H9 (cell line): ENCODE measurements around the gene PCDHGB1. TPM values are rescaled to one million over a fixed set of nuclear protein-coding genes. Genes with fewer than 3 reads are reported as not detected.

Source experiments
- DNase-seq: peaks from one replicate; pipeline ENCODE4 v3.0.0-alpha.2; 2017
- H2AFZ ChIP-seq: one replicate; pipeline ENCODE4 v1.6.1; 2013; ENCODE audit warnings: mild to moderate bottlenecking, low read length, control low read depth, moderate library complexity
- H2AK5ac ChIP-seq: 2 replicates; pipeline ENCODE4 v1.6.1; 2013; ENCODE audit warnings: low read length, control low read depth, mixed read lengths; ENCODE audit not compliant: insufficient read length
- H2BK120ac ChIP-seq: one replicate; pipeline ENCODE4 v1.6.1; 2013; ENCODE audit warnings: low read depth, mild to moderate bottlenecking, low read length, control low read depth, inconsistent platforms; ENCODE audit not compliant: poor library complexity, severe bottlenecking
- H2BK12ac ChIP-seq: 2 replicates; pipeline ENCODE4 v1.6.1; 2013; ENCODE audit warnings: low read length, control low read depth, mixed read lengths, low read depth; ENCODE audit not compliant: insufficient read length
- H2BK15ac ChIP-seq: 2 replicates; pipeline ENCODE4 v1.6.1; 2013; ENCODE audit warnings: low read depth, low read length, control low read depth
- H2BK20ac ChIP-seq: one replicate; pipeline ENCODE4 v1.6.1; 2013; ENCODE audit warnings: low read depth, mild to moderate bottlenecking, low read length, control low read depth, inconsistent platforms; ENCODE audit not compliant: poor library complexity, severe bottlenecking
- H2BK5ac ChIP-seq: 2 replicates; pipeline ENCODE4 v1.6.1; 2013; ENCODE audit warnings: low read length, control low read depth, mixed read lengths; ENCODE audit not compliant: insufficient read length
- H3K14ac ChIP-seq: 2 replicates; pipeline ENCODE4 v1.6.1; 2013; ENCODE audit warnings: low read length, control low read depth; ENCODE audit not compliant: insufficient read depth
- H3K18ac ChIP-seq: 2 replicates; pipeline ENCODE4 v1.6.1; 2013; ENCODE audit warnings: low read depth, mild to moderate bottlenecking, mixed read lengths, low read length, control low read depth; ENCODE audit not compliant: insufficient read length
- H3K23ac ChIP-seq: 2 replicates; pipeline ENCODE4 v1.6.1; 2013; ENCODE audit warnings: low read length, control low read depth, mixed read lengths, low read depth; ENCODE audit not compliant: insufficient read length
- H3K23me2 ChIP-seq: 2 replicates; pipeline ENCODE4 v1.6.1; 2013; ENCODE audit warnings: low read depth, mild to moderate bottlenecking, mixed read lengths, low read length, control low read depth; ENCODE audit not compliant: insufficient read length, poor library complexity, severe bottlenecking
- H3K27ac ChIP-seq: 2 replicates; pipeline ENCODE4 v1.5.1; 2013; ENCODE audit warnings: low read length, control low read depth, mixed read lengths, low read depth; ENCODE audit not compliant: insufficient read length
- H3K27me3 ChIP-seq: 2 replicates; pipeline ENCODE4 v1.6.1; 2013; ENCODE audit warnings: low read length, control low read depth, inconsistent platforms; ENCODE audit not compliant: insufficient read depth
- H3K4ac ChIP-seq: 2 replicates; pipeline ENCODE4 v1.6.1; 2013; ENCODE audit warnings: low read depth, mild to moderate bottlenecking, control low read depth, inconsistent platforms, low read length, moderate library complexity
- H3K4me1 ChIP-seq: 2 replicates; pipeline ENCODE4 v1.6.1; 2013; ENCODE audit warnings: low read length, control low read depth, inconsistent platforms; ENCODE audit not compliant: insufficient read depth
- H3K4me2 ChIP-seq: 2 replicates; pipeline ENCODE4 v1.6.1; 2013; ENCODE audit warnings: low read length, control low read depth, mixed read lengths; ENCODE audit not compliant: insufficient read length, insufficient read depth
- H3K56ac ChIP-seq: 2 replicates; pipeline ENCODE4 v1.6.1; 2013; ENCODE audit warnings: low read depth, mild to moderate bottlenecking, mixed read lengths, low read length, control low read depth; ENCODE audit not compliant: insufficient read length
- H3K79me1 ChIP-seq: 2 replicates; pipeline ENCODE4 v1.6.1; 2013; ENCODE audit warnings: low read depth, mild to moderate bottlenecking, moderate library complexity, low read length, control low read depth, inconsistent platforms; ENCODE audit not compliant: insufficient read depth, poor library complexity, severe bottlenecking
- H3K79me2 ChIP-seq: 2 replicates; pipeline ENCODE4 v1.6.1; 2013; ENCODE audit warnings: low read length, control low read depth, inconsistent platforms; ENCODE audit not compliant: insufficient read depth
- H3K9ac ChIP-seq: 2 replicates; pipeline ENCODE4 v1.6.1; 2013; ENCODE audit warnings: low read length, control low read depth, mixed read lengths; ENCODE audit not compliant: insufficient read length; ENCODE audit errors: extremely low read depth
- H3K9me3 ChIP-seq: one replicate; pipeline ENCODE4 v1.6.1; 2013; ENCODE audit warnings: low read depth, low read length, inconsistent platforms; ENCODE audit not compliant: control insufficient read depth
- H3T11ph ChIP-seq: one replicate; pipeline ENCODE4 v1.6.1; 2013; ENCODE audit warnings: mild to moderate bottlenecking, low read length, control low read depth, inconsistent platforms
- H4K20me1 ChIP-seq: one replicate; pipeline ENCODE4 v1.6.1; 2013; ENCODE audit not compliant: control insufficient read depth, insufficient read length, insufficient read depth
- H4K5ac ChIP-seq: 2 replicates; pipeline ENCODE4 v1.6.1; 2013; ENCODE audit warnings: low read depth, mild to moderate bottlenecking, mixed read lengths, low read length, control low read depth; ENCODE audit not compliant: insufficient read length
- H4K8ac ChIP-seq: replicated peaks from 2 replicates; pipeline ENCODE4 v1.6.1; 2013; ENCODE audit warnings: low read length, control low read depth, mixed read lengths, low read depth; ENCODE audit not compliant: insufficient read length
- H4K91ac ChIP-seq: 2 replicates; pipeline ENCODE4 v1.6.1; 2013; ENCODE audit warnings: low read depth, mild to moderate bottlenecking, moderate library complexity, mixed read lengths, low read length, control low read depth; ENCODE audit not compliant: insufficient read length
- H3K27ac Mint-ChIP-seq, 3 experiments: 2 replicates in 2 of 3; 3 replicates in 1 of 3; pipeline ENCODE4 v1.8.0; 2020 to 2021; ENCODE audit warnings: mixed read lengths in 3 of 3, mild to moderate bottlenecking in 1 of 3, moderate library complexity in 1 of 3
- H3K27me3 Mint-ChIP-seq: 2 replicates; pipeline ENCODE4 v1.8.0; 2021; ENCODE audit warnings: low read depth, mild to moderate bottlenecking, moderate library complexity, mixed read lengths
- H3K36me3 Mint-ChIP-seq, 3 experiments: 2 replicates in 2 of 3; 3 replicates in 1 of 3; pipeline ENCODE4 v1.8.0; 2020 to 2021; ENCODE audit warnings: low read depth in 3 of 3, mixed read lengths in 3 of 3; ENCODE audit not compliant: insufficient read depth in 1 of 3
- H3K4me1 Mint-ChIP-seq, 2 experiments: 2 replicates each; pipeline ENCODE4 v1.8.0; 2020; ENCODE audit warnings: mixed read lengths in 2 of 2
- H3K4me3 Mint-ChIP-seq, 2 experiments: 2 replicates in 1 of 2; 3 replicates in 1 of 2; pipeline ENCODE4 v1.8.0; 2020 to 2021; ENCODE audit warnings: mild to moderate bottlenecking in 2 of 2, mixed read lengths in 2 of 2, moderate library complexity in 1 of 2
- H3K9me3 Mint-ChIP-seq, 2 experiments: 2 replicates in 1 of 2; 3 replicates in 1 of 2; pipeline ENCODE4 v1.8.0; 2020; ENCODE audit warnings: mild to moderate bottlenecking in 2 of 2, mixed read lengths in 2 of 2, moderate library complexity in 1 of 2
- WGBS: extraction: QIAGEN DNeasy Blood & Tissue Kit; methylation state at CpG from one replicate; pipeline ENCODE4 v1.1.7; 2013; ENCODE audit warnings: missing lambda C conversion rate, low lambda C conversion rate, mixed read lengths; ENCODE audit not compliant: insufficient read length; ENCODE audit errors: extremely low coverage; 5-methylcytosine and 5-hydroxymethylcytosine counted together
- total RNA-seq: library from RNA; stranded (reverse); gene quantifications from 2 replicates; pipeline ENCODE4 v1.2.1, GENCODE V29; 2021
- TF ChIP-seq, protein P1 (sequence below): fragments of 200-600 bp; sonication (generic); conservative IDR thresholded peaks from 3 replicates; pipeline ENCODE4 v1.8.0; 2021; ENCODE audit warnings: antibody characterized with exemption, mild to moderate bottlenecking

PCDHGB1 gene
- total RNA-seq, 1 experiment from 2014 or later: 5.0 TPM

DNA sequence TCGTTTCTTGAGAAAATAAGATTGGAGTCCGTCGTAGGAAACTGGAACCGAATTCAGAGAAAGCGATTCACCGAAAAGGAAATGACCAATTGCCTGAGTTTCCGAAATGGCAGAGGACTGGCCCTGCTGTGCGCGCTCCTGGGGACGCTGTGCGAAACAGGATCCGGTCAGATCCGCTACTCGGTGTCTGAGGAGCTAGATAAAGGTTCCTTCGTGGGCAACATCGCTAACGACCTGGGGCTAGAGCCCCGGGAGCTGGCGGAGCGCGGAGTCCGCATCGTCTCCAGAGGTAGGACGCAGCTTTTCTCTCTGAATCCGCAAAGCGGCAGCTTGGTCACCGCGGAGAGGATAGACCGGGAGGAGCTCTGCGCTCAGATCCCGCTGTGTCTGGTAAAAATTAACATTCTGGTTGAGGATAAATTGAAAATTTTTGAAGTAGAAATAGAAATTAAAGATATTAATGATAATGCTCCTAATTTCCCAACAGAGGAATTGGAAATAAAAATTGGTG lies 5.9 kb upstream of the PCDHGB1 start:
- peaks cover 15 to 47% (median 32%) of the 10 kb centered on the region in 3 experiments for H3K36me3 Mint-ChIP-seq
- H3K27me3 Mint-ChIP-seq: peaks cover 9% of the 10 kb centered on the region
- Histone ChIP-seq H3K9me3 (peaks cover 25% of the 10 kb centered on the region), H2BK120ac (no peak overlapping the region), H2BK5ac (no peak overlapping the region), H3K9ac (no peak overlapping the region), H2AK5ac (no peak overlapping the region), H3K27me3 (no peaks in the 10 kb centered on the region), H3K79me2 (no peaks in the 10 kb centered on the region), H3K4ac (no peak overlapping the region), H4K8ac (no peak overlapping the region), H2BK12ac (no peak overlapping the region), H3K79me1 (no peaks in the 10 kb centered on the region), H4K20me1 (no peaks in the 10 kb centered on the region), H2BK15ac (no peak overlapping the region), H3K4me2 (no peak overlapping the region), H4K5ac (no peak overlapping the region), H3K4me1 (no peaks in the 10 kb centered on the region), H2BK20ac (no peak overlapping the region), H3K18ac (no peak overlapping the region), H2AFZ (peak overlapping the region; percentile 35), H3T11ph (no peak overlapping the region), H3K23me2 (no peaks in the 10 kb centered on the region), H3K27ac (no peak overlapping the region), H3K14ac (no peak overlapping the region), H3K23ac (no peak overlapping the region), H3K56ac (no peak overlapping the region), H4K91ac (no peak overlapping the region)
- no peak overlapping the region for H3K27ac Mint-ChIP-seq
- peaks cover 61 to 72% of the 10 kb centered on the region in 2 experiments for H3K9me3 Mint-ChIP-seq
- no peak overlapping the region for H3K4me3 Mint-ChIP-seq
- peaks cover 0 to 4% of the 10 kb centered on the region in 2 experiments; a peak in 2 of 4 replicates for H3K4me1 Mint-ChIP-seq
- TF ChIP-seq, protein P1, sequence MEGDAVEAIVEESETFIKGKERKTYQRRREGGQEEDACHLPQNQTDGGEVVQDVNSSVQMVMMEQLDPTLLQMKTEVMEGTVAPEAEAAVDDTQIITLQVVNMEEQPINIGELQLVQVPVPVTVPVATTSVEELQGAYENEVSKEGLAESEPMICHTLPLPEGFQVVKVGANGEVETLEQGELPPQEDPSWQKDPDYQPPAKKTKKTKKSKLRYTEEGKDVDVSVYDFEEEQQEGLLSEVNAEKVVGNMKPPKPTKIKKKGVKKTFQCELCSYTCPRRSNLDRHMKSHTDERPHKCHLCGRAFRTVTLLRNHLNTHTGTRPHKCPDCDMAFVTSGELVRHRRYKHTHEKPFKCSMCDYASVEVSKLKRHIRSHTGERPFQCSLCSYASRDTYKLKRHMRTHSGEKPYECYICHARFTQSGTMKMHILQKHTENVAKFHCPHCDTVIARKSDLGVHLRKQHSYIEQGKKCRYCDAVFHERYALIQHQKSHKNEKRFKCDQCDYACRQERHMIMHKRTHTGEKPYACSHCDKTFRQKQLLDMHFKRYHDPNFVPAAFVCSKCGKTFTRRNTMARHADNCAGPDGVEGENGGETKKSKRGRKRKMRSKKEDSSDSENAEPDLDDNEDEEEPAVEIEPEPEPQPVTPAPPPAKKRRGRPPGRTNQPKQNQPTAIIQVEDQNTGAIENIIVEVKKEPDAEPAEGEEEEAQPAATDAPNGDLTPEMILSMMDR: no peak
- no CpG with 5 or more reads among the region's 31 CpGs for WGBS
- DNase-seq: no peak
